Measurements from ENCODE around the gene HOXD9.

- TF ChIP-seq CTCF (IDR thresholded peaks at IDR 0.05) (no peak), TAF1 (IDR thresholded peaks at IDR 0.05; ENCODE audit: borderline replicate concordance, low read depth, low read length) (no peak), POLR2AphosphoS5 (IDR thresholded peaks at IDR 0.05; ENCODE audit: low read depth, low read length) (no peak), SIN3A (IDR thresholded peaks at IDR 0.05; ENCODE audit: borderline replicate concordance, low read depth, low read length) (no peak), TCF12 (IDR thresholded peaks at IDR 0.05) (no peak), USF1 (IDR thresholded peaks at IDR 0.05; ENCODE audit: borderline replicate concordance, low read depth) (no peak), REST (IDR thresholded peaks at IDR 0.05; ENCODE audit: low read depth, low read length) (no peak), FOSL2 (IDR thresholded peaks at IDR 0.05; ENCODE audit: borderline replicate concordance, low read depth) (no peak), JUND (IDR thresholded peaks at IDR 0.05) (no peak)
Measured at GRCh38 chr2:176169711-176170110, 47.2 kb downstream of the HOXD9 start.
